Embryonic facial prominence (tissue), 1 donor: Measurements from ENCODE around the gene OPN4.

ENCODE experiments used
- DNase-seq: peaks from one replicate; pipeline ENCODE4 v3.0.0-alpha.2; 2016; ENCODE audit errors: extremely low spot score

Gene OPN4

DNA sequence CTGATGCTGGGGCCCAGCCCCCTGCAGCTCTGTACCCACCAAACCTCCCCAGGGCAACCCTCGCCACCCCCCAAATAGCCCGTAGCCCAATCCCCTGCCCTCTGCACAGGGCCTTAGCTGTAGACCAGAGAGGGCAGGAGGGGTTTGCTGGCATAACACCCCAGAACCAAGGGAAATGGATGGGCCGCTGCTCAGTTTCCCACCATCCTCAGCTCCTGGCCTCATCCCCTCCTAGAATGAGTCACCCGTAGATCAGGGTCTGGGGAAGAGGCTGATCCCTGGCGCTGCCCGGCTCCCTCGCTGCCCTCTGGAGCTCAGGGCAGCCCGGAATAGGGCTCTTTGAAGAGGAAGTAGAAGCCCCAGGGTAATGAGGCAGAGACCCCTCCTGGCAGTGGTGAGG is 45.2 kb downstream of the OPN4 start:
- no peak for DNase-seq

DNA sequence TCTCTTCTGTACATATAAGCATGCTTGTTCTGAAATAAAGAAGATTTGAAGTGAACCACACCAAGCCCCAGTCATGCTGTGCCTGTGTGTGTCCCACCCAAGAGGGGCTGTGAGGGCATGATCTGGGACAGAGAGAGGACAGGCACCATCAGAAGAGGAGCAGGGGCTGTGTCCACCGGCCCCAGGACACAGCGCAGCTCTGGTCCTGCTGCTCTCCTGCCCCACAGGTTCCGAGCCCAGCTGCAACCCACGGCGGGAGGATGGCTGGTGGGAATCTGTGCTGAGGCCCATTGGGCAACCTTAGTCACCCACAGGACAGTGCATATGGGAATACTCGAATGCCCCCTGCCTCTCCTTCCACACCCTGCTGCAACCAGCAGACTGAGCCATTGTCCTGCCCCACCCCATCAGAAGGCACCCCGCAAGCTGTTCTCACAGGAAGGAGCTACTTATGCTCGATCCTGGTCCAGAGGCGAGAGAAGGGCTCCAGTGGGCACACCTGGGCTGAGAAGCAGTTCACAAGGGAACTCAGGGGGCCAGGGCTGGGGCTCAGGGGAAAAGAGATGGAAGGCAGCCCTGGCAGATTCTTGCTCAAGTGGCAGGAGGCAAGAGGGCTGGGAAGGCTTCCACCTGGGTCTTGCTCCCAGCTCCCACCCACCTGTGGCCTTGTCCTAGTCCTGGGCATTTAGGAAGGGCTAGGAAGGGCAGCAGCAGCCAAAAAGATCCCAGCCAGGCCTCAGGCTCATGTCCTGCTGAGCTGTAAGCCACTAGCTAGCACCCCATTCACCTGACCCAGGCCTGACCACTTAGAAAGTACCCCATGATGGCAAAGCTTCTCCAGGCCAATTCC is 45.9 kb downstream of the OPN4 start:
- DNase-seq: no peak

DNA sequence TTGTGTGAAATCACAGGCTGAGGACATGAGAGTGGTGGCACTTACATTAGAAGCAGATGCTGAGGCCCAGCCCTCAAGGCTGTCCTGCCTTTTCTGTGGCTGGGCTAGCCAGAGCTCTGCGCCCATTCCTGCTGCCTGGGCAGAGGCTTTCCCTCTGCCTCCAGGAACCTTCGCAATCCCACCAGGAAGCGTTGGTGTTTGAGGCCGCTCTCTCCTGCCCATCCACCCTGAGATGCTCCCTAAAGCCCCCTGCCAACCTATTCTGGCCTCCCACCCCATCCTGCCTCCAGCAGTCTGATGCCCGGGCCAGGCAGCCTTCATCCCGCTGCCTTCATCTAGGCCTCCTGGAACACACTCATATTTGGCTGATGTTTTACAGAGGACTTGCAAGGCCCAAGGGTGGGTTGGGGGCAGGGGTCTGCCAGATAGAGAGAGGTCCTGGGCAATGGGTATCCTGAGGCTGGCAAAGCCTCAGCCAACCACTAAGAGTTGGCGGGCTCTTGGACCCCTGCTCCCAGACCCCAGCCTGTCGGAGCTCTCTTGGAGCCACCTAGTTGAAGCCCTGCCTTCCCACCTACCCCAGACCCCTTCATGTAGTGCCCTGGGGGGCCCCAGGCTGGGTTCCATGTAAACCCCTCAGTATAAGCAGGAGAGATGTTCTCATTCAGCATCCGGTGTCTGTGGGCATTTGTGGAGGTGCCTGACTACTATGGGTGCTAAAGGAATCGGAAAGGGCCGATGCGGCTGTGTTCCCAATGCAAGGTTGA is 46.7 kb downstream of the OPN4 start:
- no peak for DNase-seq

DNA sequence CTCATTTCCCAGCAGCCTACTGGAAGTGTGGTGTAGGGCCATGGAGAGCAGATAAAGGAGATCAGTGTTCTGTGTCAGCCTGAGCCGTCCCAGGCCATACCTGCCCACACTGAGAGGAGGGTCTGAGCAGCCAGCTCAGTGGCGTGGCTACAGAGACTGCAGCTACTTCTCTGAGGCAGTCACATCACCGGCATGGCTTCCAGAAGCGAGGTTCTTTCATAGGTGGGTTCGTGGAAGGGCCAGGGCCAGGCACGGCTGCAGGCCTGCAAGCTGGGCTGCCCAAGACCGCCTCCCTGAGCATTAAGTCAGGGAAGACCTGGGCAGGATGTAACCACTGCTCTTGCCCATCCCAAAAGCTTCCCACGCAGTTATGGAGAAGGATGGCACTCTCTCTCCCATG is 48.8 kb downstream of the OPN4 start:
- DNase-seq: no peak

DNA sequence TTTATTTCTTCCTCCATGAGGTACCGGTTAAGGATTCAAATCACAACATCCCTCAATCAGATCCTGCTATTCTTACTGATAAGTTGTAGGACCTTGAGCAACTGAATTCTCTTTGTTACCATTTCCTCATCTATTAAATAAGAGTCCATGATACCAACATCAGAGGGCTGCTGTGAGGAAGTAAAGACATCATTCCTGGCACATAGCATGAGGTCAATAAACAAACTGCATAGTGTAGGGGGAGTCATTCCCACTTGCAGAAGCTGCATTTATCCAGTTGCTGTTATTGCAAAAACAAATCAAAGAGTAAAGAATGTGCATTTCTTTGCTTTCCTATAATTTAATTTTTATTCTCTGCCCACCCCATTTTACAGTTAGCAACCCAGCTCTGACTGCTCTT is 50.8 kb downstream of the OPN4 start:
- no peak for DNase-seq

DNA sequence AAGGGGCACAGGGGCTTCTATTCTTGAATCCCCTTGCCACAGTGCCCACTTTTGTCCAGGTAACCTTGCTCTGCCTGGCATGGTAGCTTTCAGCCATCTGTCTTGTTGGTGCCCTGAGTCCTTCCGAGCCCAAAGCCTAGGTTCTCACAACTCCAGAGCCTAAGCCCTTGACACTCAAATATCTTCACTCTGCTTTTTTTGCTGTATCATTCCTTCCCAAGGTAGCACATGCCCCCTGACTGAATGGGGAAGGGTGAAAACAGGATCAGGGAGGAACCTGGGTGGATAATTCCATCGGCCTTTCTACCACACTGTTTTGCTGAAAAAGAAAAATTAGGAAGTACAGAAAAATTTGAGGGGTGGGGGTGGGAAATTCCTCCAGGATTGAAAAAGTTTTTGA is 51.6 kb downstream of the OPN4 start:
- no peak for DNase-seq

DNA sequence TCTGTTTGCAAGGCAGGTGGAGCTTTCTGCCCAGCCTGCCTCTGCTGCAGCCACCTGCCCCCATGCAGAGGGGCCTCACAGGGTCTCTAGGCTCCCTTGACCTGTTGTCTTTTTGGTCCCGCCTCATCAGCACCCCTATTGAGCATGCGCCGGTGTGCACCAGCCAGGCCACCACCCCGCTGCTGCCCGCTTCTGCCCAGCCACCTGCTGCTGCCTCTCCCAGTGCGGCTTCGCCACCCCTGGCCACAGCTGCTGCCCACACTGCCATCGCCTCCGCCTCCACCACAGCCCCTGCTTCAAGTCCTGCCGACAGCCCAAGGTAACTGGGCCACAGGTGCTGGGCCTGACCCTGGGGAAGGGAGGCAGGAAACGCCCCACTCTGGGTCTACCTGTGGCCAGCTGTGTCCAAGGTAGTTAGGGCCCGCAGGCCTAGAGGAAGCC is 52.1 kb downstream of the OPN4 start:
- no peak for DNase-seq

DNA sequence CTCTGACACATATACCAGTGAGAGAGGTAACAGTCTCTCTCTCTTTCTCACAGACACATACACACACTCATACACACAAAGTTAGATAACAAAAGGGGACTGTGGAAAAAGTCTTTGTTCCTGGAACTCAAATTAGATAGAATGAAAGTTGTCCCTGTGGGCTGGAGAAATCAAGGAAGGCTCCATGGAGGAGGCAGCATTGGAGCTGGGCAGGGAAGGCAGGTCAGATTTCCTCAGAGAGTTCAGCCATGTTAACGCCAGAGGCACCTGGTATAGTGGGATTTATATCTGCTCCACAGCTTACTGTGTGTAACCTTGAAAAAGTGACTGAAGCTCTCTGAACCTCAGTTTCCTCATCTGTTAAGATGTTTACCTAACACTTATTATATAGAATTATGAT is 52.6 kb downstream of the OPN4 start:
- no peak for DNase-seq

DNA sequence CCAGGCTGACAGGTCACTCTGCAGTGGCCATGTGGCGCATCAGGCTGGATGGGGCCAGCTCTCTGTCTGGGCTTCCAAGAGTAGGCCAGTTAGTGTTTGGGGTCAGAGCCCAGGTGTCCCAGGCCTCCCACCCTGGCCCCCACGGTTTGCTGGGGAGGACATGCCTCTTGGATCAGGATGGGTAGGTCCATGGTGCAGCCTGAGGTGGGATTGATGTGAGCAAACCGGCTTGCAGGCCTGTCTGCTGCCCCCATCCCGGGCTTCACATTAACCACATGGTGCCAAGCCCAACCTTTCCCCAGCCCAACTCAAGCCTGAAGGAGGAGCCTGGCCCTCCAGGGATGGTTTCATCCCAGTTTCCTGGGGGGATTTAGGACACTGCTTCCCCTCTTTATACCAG is 53.2 kb downstream of the OPN4 start:
- no peak for DNase-seq

DNA sequence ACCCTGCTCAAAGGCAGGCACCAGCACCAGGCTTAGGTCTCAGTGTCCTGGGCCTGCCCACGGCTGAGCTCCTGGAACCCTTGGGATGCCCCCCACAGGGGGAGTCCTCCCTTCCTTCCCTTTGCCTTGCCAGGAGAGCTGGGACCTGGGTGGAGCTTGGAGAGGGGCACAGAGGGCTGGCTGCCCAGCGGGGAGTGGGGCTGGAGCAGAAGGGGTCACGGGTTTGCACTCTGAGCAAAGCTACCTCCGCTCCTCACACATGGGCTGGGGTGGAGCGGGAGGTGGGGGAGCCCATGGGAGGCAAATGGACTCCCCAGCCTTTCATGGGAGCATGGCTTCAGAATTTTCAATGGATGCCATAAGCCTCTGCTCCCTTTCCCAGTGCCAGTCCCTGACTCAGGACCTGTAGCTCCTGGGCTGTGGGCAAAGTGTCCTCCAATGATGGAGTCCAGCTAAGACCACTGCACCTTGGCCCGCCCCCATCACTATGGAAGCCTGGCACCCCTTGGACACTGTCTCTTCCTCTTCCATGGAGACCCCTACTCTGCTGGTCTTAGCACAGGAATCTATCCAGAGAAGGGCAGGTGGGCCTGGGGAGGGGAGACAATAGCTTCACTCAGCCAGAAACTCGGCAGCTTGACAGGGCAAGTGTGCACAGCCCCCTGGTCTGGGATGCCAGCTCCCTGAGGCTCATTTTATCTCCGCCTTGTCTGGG is 53.9 kb downstream of the OPN4 start:
- DNase-seq: no peak

DNA sequence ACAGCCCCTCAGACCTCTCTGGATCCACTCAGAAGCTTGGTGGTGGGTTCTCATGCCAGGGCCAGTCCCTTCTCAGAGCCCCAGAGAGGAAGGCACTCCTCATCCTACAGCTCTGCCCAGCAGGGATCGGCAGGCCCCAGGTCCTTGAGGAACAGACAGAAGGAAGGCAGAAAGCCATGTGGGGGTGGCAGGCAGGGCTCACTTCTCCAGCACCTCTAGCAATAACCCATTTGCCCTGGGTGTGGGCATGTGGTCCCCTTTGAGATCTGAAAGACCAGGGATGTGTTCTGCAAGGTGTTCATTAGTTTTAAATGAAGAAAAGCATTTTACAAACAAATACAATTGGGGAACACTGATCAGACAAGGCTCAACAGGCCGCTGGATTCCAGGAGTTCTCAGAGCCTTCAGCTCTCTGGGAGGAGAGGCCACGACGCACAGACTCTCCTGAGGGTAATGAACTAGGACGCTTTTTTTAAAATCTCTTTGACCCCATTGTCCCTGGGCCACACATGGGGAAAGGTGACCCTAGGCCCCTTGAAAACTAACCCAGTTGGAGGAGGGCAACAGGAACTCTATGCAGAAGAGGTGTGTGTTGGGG is 54.5 kb downstream of the OPN4 start:
- DNase-seq: no peak

DNA sequence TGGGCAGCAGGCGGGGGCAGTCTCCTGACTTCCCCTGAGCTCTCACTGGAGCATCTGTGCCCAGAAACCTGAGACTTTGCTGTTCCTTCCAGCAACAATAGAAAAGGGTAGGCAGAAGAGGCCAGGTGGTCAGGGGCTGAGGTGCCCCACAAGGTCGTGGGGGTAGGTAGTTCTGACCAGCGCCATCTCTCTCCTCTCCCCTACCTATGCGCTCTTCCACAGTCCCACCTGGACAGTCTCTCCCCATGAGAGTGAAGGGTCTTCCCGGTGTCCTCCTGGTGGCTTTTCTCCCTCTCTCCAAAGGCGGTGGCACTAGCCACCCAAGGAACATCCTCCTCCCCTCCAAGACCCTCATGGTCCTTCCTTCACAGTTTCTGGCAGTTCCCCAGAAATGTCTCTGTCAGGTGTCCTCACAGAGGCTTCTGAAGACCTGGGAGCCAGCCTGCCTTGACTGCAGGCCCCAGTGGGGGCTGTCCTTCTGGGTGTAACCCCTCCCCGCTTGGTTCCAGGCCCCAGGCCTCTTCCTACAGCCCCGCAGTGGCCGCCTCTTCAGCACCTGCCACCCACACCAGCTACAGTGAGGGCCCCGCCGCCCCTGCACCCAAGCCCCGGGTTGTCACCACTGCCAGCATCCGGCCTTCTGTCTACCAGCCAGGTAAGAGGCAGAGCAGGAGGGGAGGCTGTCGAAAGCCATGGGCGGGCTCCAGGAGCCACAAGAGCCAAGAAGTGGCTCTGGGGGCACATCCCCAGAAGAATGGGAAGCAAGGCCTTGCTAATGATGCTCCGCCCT is 55.2 kb downstream of the OPN4 start:
- no peak for DNase-seq

DNA sequence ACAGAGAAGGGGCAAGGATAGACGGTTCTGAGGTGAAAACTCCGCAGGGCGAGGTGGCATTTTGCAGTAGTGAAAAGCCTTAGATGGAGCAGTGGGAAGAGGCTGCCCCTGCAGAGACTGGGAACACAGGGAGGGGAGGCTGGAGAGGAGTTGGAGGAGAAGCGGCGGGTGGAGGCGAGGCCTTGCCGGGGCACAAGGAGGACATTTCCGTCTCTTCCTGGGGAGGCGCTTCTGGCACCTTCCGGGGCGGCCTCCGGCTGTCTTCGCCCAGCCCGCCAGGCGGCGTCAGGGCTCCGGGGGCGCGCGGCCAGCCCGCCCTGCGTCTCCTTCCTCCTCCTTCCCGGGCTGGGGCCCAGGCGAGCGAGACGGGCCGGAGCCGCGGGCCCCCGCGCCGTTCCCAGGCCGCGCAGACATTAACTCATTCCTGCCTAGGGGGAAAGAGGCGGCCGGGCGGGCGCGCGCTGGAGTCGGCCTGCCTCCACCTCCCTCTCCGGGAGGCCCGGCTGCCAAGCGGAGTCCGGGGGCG is 56.7 kb downstream of the OPN4 start:
- DNase-seq: peak; percentile 78

DNA sequence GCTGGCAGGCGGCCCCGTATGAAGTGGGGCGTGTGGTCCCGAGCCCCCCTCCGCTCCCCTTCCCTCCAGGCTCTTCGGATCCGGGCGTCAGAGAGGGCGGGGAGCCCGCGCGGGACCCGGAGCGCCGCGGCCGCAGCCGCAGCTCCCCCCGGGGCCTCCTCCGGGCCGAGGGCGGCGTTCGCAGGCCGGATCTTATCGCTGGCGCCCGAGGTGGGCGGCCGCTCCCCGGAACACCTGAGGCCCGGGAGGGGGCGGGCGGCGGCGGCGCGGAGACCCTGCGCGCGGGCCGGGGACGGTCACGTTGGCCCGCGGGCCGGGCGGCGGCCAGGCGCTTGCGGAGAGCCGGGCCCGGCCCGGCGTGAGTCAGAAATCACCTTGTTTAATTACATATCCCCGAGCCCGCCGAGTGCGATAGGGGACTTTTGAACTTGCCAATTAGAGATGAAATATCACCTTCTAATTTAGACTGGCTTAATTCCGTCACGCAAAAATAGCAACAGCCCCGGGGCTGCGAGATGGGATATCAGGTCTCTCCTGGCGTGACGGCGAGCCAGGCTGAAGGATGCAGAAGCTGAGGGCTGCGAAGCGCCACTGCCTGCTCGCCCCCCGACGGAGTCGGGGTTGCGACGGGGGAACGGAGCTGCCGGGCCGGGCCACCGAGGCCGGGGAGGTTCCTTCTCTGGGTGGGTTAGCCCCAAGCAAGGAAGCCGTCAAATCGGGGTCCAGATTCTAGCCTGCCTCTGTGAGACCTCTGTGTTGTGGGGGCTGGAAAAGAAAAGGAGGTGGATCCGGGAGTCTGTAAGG is 57.4 kb downstream of the OPN4 start:
- DNase-seq: no peak

DNA sequence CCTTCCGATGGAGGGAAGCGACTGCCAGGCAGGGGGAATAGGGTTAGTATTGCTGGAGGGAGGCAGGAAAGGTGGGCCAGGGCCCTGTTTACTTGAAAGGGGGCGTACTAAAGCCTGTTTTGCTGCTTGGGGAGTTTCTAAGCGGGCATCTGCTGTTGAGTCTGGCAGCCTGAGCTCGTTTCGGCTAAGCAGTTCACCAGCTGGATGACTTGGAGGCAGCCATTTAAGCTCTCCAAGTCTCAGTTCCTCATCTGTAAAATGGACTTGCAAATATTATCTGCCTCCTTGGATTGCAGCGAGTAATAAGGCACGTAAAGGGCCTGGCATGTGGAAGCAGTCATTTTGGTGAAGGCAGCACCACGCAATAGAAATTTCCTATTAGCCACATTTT is 58.0 kb downstream of the OPN4 start:
- no peak for DNase-seq

DNA sequence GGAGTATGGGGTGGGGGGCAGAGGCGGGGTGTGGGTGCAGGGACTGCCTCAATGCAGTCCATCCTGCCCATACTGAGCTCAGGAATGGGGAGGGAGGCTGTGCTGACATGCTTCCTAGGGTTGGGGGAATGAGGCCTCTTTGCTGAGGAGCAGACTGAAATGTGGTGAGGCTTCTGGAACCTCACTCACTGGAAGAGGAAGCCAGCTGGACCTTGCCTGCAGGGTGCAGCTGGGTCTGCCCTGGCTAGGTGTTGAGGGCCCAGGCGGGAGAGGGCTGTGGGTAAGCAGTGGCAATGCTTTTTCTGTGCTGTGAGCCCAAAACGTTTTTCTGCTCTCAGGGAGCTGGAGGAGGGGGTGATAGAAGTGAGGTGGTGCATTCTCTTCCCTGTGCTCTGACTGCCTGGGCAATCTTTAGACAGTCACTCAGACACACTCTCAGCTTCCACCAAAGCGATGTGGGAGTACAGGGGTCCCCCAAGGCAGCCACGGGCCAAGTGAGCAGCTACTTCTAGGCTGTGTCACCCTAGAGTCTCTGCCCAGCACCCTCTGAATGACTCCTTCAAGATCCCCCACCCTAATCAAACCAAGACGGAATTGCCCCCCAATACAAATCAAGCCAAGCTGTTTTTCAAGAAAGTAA is 60.9 kb downstream of the OPN4 start:
- DNase-seq: no peak

DNA sequence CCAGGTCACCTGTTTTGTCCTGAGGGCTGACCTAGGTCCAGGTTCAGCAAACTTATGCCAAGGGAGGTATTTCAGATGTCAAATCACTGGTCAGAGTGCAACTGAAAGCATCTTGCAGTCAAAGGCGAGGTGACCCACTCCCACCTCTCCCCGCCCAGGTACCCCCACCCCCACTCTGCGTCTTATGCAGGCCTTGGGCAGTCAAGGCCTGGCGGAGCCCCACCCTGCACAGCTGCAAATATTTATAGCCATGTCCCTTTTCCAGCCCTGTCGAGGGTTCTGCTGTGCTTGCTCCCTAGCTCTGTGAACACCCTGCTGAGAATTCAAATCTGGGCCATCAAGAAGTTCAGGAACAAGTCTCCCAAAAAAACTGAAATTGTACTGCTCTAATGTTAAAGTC is 61.5 kb downstream of the OPN4 start:
- DNase-seq: no peak
